Activated CD4-positive, alpha-beta T cell treated with anti-CD3 and anti-CD28 coated beads for 24 hours (primary cell): ENCODE data around the gene SLC6A2.

Source experiments
- DNase-seq, 2 donors: peaks; one replicate each; pipeline ENCODE4 v3.0.0-alpha.2; 2020; ENCODE audit warnings: low read depth in 2 of 2

Gene SLC6A2

GRCh38 chr16:55647343-55647742 lies 8.4 kb upstream of the SLC6A2 start:
- no peak for DNase-seq

DNA sequence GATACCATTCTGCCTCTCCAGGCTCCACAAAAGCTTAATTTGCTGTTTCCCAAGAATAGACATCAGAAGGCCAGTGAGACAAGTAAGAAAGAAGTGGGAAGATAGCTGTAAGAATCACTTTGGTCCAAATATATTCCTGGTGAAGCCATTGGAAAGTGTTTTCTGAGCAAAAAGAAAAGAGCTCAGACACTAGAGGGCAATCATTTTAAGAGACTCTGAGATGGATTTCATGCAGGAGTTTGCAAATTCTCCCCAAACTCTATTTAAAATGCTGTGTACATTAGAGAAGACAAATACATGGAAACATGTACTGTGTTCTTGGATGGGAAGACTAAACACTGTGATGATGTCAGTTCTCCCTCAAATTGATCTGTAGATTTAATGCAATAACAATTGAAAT lies 8.0 kb upstream of the SLC6A2 start:
- no peak for DNase-seq

GRCh38 chr16:55651841-55652824 lies 3.7 kb upstream of the SLC6A2 start:
- no peak for DNase-seq

- DNase-seq: no peak
Measured at GRCh38 chr16:55653106-55653505, 2.7 kb upstream of the SLC6A2 start.

DNA sequence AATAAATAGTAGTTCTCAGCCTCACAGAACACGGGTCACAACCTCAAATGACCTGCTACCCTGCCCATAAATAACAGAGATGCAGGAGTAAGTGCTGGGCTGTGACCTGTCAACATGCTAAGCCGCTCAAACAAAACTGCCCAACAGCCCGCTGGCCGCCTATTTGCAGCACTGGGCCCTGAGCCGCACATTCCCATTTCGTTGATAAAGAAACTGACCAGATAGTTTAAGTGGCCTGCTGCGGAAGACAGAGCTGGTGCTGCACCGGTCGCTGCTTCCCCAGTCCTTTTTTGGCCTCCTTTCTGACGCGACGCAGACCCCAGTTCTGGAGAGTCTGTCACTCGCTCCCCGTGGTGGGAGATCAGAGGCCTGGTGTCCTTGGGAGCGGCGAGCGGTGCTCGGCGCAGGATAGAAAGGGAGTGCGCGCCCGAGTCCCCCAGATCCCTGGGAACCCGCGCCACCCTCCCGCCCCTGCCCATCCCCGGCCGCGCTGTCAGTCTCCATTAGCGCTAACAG lies 349 bp upstream of the SLC6A2 start:
- DNase-seq: no peak

DNA sequence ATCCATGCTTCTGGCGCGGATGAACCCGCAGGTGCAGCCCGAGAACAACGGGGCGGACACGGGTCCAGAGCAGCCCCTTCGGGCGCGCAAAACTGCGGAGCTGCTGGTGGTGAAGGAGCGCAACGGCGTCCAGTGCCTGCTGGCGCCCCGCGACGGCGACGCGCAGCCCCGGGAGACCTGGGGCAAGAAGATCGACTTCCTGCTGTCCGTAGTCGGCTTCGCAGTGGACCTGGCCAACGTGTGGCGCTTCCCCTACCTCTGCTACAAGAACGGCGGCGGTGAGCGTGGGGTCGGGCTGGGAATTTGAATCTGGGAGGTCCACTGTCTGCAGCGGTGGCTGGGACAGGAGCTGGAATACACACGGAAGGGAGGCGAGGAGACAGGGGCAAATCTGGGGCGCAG lies 904 bp downstream of the SLC6A2 start:
- no peak for DNase-seq

GRCh38 chr16:55657616-55658015 lies 1.8 kb downstream of the SLC6A2 start:
- no peak for DNase-seq

GRCh38 chr16:55658898-55659420 lies 3.2 kb downstream of the SLC6A2 start:
- DNase-seq: no peak

DNA sequence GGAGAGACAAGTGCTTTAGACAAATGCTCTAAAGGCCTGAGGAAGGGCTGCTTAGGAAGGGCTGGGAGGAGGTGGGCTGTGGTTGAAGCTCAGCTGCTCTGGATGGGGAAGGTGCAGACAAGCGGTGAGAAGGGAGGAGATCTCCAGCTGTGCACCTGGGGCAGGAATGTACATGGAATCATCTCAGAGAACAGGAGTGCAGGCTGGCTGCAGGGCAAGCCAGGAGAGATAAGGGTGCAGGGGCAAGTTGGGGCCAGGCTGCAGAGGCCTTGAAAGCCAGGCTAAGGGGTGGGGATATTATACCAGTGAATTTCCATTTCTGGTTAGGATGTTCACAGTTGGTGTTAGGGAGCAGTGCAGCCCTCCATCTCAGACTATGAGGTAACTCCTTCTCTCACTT lies 4.2 kb downstream of the SLC6A2 start:
- no peak for DNase-seq

GRCh38 chr16:55660828-55661227 lies 5.0 kb downstream of the SLC6A2 start:
- DNase-seq: no peak

DNA sequence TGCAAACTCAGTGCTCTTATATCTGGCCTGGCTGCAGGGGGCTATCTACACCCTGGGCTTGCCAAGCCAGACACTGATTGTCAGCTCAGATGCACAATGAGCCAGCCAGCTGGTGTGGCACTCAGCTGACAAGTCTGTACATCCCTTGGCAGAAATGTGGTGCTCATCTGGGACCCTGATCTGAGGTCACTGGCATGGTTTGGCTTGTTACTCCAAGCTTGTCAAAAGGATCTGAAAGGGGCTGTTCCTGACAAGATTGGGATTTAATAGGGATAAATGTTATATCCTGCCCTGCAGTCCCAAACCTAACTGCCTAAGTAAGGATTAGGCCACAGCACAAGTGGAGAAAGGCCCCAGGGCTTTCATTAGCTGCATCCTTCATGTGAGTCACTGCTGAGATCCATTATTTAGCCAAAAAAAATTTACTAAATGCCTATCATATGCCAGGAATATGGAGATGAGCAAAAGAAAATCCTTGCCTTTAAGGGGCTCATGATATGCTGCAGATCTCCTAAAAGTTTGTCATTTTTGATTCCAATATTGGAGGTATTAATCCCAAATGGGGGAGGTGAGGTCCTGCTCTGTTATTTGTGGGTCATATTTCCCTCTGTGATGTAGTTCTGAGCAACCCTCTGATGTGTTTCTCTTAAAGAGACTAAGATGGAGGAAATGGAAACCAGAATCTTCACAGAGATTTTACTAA lies 6.3 kb downstream of the SLC6A2 start:
- no peak for DNase-seq

DNA sequence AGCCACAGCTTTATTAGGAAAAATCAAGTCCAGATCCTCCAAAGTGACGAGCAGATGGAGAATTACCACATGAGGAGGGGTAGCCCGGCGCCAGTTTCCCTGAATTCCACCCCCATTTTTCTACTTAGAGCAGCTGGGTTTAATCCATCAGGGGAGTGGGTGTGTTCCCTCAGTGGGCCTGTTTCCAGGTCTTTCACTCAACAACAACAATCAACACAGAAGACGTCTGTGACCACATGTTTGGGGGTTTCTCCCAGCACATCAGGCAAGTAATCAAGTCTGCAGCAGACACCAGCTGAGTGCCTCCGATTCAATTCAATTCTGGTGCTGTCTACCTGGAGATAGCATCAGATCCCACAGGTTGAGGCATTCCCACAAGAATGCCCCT lies 6.8 kb downstream of the SLC6A2 start:
- DNase-seq: no peak

DNA sequence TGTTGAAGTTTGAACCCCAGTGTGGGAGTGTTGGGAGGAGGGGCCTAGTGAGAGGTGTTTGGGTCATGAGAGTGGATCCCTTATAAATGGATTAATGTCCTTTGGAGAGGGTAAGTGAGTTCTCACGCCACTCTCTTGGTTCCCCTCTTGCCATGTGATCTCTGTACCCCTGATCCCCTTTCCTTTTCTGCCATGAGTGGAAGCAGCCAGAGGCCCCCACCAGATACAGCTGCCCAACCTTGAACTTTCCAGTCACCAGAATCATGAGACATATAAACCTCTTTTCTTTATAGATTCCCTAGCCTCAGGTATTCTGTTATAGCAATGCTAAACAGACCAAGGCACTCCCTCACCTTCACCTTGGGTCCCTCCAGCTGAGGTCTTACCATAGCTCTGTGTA lies 7.4 kb downstream of the SLC6A2 start:
- no peak for DNase-seq

GRCh38 chr16:55663765-55664677 lies 8.2 kb downstream of the SLC6A2 start:
- DNase-seq: no peak

- DNase-seq: no peak
Measured at GRCh38 chr16:55664786-55665407, 9.1 kb downstream of the SLC6A2 start.

DNA sequence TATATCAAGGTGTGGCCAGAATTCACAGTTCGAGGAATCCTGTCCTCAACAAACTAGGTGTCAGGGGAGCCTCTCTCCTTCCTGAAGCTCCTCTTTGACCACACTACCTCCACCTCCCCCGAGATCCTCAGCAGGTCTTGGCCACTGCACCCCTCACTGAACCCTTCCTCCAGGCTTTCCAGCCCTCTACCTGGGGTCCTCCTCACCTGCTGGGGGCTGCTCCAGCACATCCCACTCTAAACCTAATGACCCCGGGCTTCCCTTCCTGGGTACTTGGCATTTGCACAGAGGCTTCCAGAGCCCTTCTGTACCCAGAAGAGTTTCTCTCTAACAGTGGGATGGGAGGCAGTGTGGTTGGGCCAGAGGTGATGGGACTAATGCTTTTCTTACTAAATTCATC lies 9.7 kb downstream of the SLC6A2 start:
- no peak for DNase-seq

GRCh38 chr16:55666012-55666411 lies 10.2 kb downstream of the SLC6A2 start:
- DNase-seq: no peak

GRCh38 chr16:55667753-55668152 lies 12.0 kb downstream of the SLC6A2 start:
- DNase-seq: no peak

DNA sequence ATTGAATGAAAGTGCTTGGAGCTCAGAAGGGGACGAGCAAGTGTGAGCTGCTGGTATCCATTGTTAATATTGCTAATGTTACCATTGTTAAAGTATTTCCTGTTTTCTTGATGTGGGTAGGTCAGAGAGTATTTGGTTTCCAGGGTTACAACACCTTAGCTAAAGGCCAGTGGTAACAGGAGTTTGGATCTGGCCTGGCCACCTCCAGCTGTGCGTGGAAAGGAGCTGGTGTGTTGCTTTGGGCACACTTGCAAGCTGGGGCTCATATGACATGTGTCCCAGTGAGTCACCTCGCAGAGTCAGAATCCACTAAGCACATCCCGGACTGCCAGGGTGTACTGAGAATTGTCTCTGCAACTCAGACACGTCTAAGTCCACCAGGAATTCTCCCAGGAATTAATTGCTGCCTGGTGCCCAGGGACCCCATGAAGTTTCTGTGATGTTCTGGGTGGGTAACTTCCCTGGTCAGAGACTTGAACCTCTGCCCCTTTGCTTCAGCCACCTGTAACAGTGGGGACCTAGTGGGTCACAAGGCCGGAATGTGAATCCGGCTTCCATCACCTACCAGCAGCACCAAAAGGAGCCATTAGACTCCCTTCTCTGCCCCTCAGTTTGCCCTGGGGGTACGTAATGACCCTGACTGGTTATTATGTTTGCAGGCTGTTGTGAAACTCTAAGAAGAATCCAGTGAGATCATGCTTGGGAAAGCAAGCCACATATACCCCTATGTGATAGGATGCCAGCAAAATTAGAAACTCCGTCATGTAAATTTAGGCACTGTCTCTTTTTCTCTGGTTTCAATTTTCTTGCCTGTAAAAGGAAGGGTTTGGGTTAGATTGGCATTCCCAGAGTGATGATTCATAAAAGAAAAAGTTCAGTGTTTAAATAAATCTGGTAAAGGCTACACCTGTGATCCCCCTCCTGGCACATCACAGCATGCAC lies 12.8 kb downstream of the SLC6A2 start:
- no peak for DNase-seq
